AG04449 (cell line): ENCODE data around the gene MMP3.

ENCODE experiments used
- CTCF ChIA-PET: fragments of 350-600 bp; formaldehyde crosslinking; extraction: SDS; loops from one replicate; lab custom pipeline; 2021; ENCODE audit warnings: antibody characterized with exemption; lab: Yijun Ruan, JAX
- POLR2A ChIA-PET: fragments of 400-600, 350-600 bp; formaldehyde crosslinking; extraction: SDS; loops from one replicate; lab custom pipeline; 2020; ENCODE audit warnings: antibody characterized with exemption, inconsistent platforms; lab: Yijun Ruan, JAX
- DNase-seq: peaks from one replicate; pipeline ENCODE4 v3.0.0-alpha.2; 2010; ENCODE audit warnings: low read depth, low spot score
- H3K4me3 ChIP-seq: 2 replicates; pipeline ENCODE4 v1.5.1; 2011; ENCODE audit warnings: low read depth, mild to moderate bottlenecking, control low read depth, low read length
- CTCF ChIP-seq: IDR thresholded peaks from one replicate; pipeline ENCODE4 v1.5.1; 2011; ENCODE audit warnings: mild to moderate bottlenecking, moderate library complexity, low read length, control low read depth, inconsistent platforms; ENCODE audit not compliant: insufficient read depth; ENCODE audit errors: missing control alignments

MMP3 gene

GRCh38 chr11:102792604-102793003 is 50.8 kb downstream of the MMP3 start:
- H3K4me3 ChIP-seq = no peak overlapping the region
- ChIA-PET CTCF (interaction anchor here (0.8 to 4.2 kb wide), 7 partner anchors 8 to 149 kb away, joined by 3 to 27 read pairs (median 5); partner anchors contain the start of gene MMP10), POLR2A (interaction anchor here (1.1 kb wide), 1 partner anchor 10 kb away, joined by 4 read pairs; no protein-coding TSS in a partner anchor)
- no peak for TF ChIP-seq CTCF
- DNase-seq = no peak

GRCh38 chr11:102791271-102792036 is 52.0 kb downstream of the MMP3 start:
- TF ChIP-seq CTCF = no peak
- POLR2A ChIA-PET = no interaction called here
- H3K4me3 ChIP-seq = no peak overlapping the region
- CTCF ChIA-PET = interaction anchor here (1.0 to 4.2 kb wide), 4 partner anchors 9 to 150 kb away, joined by 3 to 27 read pairs (median 12); partner anchors contain the start of gene MMP10
- no peak for DNase-seq

GRCh38 chr11:102788334-102788995 is 54.9 kb downstream of the MMP3 start:
- TF ChIP-seq CTCF = no peak
- POLR2A ChIA-PET = interaction anchor here (0.7 to 1.0 kb wide), 2 partner anchors 54 to 241 kb away, joined by 3 read pairs; no protein-coding TSS in a partner anchor
- CTCF ChIA-PET = interaction anchor here (0.7 to 1.5 kb wide), 2 partner anchors 10 to 22 kb away, joined by 3 to 5 read pairs; partner anchors contain the start of gene MMP1
- DNase-seq = no peak
- no peak overlapping the region for H3K4me3 ChIP-seq
